DND-41 (cell line): ENCODE measurements around the gene LCN9.
"Not testable (repeated sequence)": the region's sequence is repeated elsewhere in the genome, so short reads cannot be mapped to it uniquely, and the experiment has no call there.

Source experiments
- ATAC-seq: fragments of 200-7000 bp; cut with Tn5 transposase; 3 replicates; pipeline ENCODE4 v1.9.1; 2021; ENCODE audit warnings: low read depth; ENCODE audit not compliant: insufficient read depth
- DNase-seq: peaks from one replicate; pipeline ENCODE4 v3.0.0-alpha.2; 2020
- H2AFZ ChIP-seq: 2 replicates; pipeline ENCODE4 v1.6.0; 2012; ENCODE audit warnings: low read depth, low read length
- H3K27ac ChIP-seq: 2 replicates; pipeline ENCODE4 v1.5.1; 2012; ENCODE audit warnings: low read length, inconsistent platforms
- H3K27me3 ChIP-seq: fragments of 200-600 bp; sonication (generic); 2 replicates; pipeline ENCODE4 v1.6.0; 2012; ENCODE audit warnings: low read length, mild to moderate bottlenecking, inconsistent platforms; ENCODE audit not compliant: insufficient read depth, poor library complexity
- H3K36me3 ChIP-seq: 2 replicates; pipeline ENCODE4 v1.5.1; 2012; ENCODE audit warnings: low read length, inconsistent platforms; ENCODE audit not compliant: insufficient read depth
- H3K4me1 ChIP-seq: 2 replicates; pipeline ENCODE4 v1.5.1; 2012; ENCODE audit warnings: mild to moderate bottlenecking, low read length; ENCODE audit not compliant: insufficient read depth
- H3K4me2 ChIP-seq: 2 replicates; pipeline ENCODE4 v1.6.0; 2012; ENCODE audit warnings: mild to moderate bottlenecking, moderate library complexity, low read length, inconsistent platforms; ENCODE audit not compliant: insufficient read depth
- H3K4me3 ChIP-seq, 2 experiments: fragments of 200-600 bp in 1 of 2; shearing (Covaris generic) in 1 of 2; 2 replicates each; pipeline ENCODE4 v1.5.1; 2012 to 2016; ENCODE audit warnings: inconsistent platforms in 2 of 2, low read length in 2 of 2, mild to moderate bottlenecking in 2 of 2, low read depth in 1 of 2, moderate library complexity in 1 of 2
- H3K79me2 ChIP-seq: 2 replicates; pipeline ENCODE4 v1.6.0; 2012; ENCODE audit warnings: low read length, inconsistent platforms; ENCODE audit not compliant: insufficient read depth
- H3K9ac ChIP-seq: 2 replicates; pipeline ENCODE4 v1.6.0; 2012; ENCODE audit warnings: low read depth, mild to moderate bottlenecking, inconsistent platforms, low read length, moderate library complexity
- H3K9me3 ChIP-seq: 2 replicates; pipeline ENCODE4 v1.5.1; 2012; ENCODE audit warnings: low read length, moderate library complexity, mild to moderate bottlenecking, inconsistent platforms; ENCODE audit not compliant: insufficient read depth, severe bottlenecking
- H4K20me1 ChIP-seq: 2 replicates; pipeline ENCODE4 v1.6.0; 2012; ENCODE audit warnings: low read length; ENCODE audit not compliant: insufficient read depth
- CTCF ChIP-seq: IDR thresholded peaks from 2 replicates; pipeline ENCODE4 v1.5.1; 2012; ENCODE audit warnings: borderline replicate concordance, low read length, moderate library complexity, mild to moderate bottlenecking; ENCODE audit not compliant: poor library complexity, severe bottlenecking; ENCODE audit errors: extremely low read depth
- EZH2 ChIP-seq: IDR thresholded peaks from 3 replicates; pipeline ENCODE4 v1.6.1; 2012; ENCODE audit warnings: borderline replicate concordance, low read depth, mild to moderate bottlenecking, moderate library complexity, low read length, inconsistent platforms; ENCODE audit not compliant: severe bottlenecking

The LCN9 gene

GRCh38 chr9:135666534-135667462 is 3.7 kb downstream of the LCN9 start:
- no peak for TF ChIP-seq EZH2
- TF ChIP-seq CTCF: no peak
- no peaks in the 10 kb centered on the region for H3K27me3 ChIP-seq

DNA sequence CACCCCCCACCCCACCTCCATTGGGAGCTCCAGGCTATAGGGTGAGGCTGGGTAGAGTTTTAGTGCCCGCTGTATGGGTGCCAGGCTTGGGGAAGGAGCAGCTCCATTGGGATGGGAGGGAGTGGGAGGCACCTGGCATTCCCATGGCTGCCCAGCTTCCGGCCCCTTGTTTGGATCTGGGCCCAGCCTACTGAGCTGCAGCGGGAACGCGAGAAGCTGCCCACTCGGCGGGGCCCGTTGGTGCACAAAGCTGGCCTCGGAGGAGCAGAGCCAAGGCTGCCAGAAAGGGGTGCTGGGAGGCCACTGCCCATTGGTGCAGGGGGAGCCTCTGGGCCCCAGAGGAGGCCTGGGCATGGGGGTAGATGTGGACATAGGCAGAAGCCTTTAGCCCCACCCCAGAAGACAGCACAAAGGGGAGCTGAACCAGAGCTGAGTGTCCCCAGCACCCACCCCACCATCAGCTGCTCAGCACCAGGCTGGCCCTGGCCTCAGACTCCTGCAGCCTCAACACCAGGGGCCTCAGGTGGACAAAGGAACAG is 4.4 kb downstream of the LCN9 start:
- TF ChIP-seq EZH2 (no peak), CTCF (no peak)
- DNase-seq (no peak), ATAC-seq (no peak)
- no peak overlapping the region for H3K9ac ChIP-seq
- H3K27me3 ChIP-seq: no peaks in the 10 kb centered on the region
- H3K4me3 ChIP-seq: no peak overlapping the region
- H3K9me3 ChIP-seq: no peaks in the 10 kb centered on the region
- no peak overlapping the region for H3K4me2 ChIP-seq
- no peaks in the 10 kb centered on the region for H3K79me2 ChIP-seq
- no peaks in the 10 kb centered on the region for H4K20me1 ChIP-seq
- H2AFZ ChIP-seq: no peak overlapping the region
- no peaks in the 10 kb centered on the region for H3K36me3 ChIP-seq
- no peak overlapping the region for H3K27ac ChIP-seq
- no peaks in the 10 kb centered on the region for H3K4me1 ChIP-seq

More at GRCh38 chr9:135666534-135667462, 3.7 kb downstream of the LCN9 start:
- Histone ChIP-seq H3K4me1 (no peaks in the 10 kb centered on the region), H3K79me2 (no peaks in the 10 kb centered on the region), H3K4me2 (no peak overlapping the region), H2AFZ (no peak overlapping the region), H3K9ac (no peak overlapping the region), H4K20me1 (no peaks in the 10 kb centered on the region), H3K27ac (no peak overlapping the region), H3K36me3 (no peaks in the 10 kb centered on the region), H3K4me3 (no peak overlapping the region), H3K9me3 (no peaks in the 10 kb centered on the region)
- ATAC-seq: no peak
- DNase-seq: no peak

DNA sequence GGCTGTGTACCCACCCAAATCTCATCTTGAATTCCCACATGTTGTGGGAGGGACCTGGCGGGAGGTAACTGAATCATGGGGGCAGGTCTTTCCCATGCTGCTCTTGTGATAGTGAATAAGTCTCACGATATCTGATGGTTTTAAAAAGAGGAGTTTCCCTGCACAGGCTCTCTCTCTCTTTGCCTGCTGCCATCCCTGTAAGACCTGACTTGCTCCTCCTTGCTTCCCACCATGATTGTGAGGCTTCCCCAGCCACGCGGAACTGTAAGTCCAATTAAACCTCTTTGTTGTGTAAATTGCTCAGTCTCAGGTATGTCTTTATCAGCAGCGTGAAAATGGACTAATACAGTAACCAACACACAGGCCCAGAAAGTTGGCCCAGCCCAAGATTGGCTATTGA is 5.9 kb downstream of the LCN9 start:
- H3K4me2 ChIP-seq, H3K36me3 ChIP-seq, H3K4me1 ChIP-seq, ATAC-seq, H3K79me2 ChIP-seq, DNase-seq, H3K9ac ChIP-seq, H3K4me3 ChIP-seq, H3K27ac ChIP-seq, H4K20me1 ChIP-seq, H3K27me3 ChIP-seq, H3K9me3 ChIP-seq, H2AFZ ChIP-seq: not testable (repeated sequence)

DNA sequence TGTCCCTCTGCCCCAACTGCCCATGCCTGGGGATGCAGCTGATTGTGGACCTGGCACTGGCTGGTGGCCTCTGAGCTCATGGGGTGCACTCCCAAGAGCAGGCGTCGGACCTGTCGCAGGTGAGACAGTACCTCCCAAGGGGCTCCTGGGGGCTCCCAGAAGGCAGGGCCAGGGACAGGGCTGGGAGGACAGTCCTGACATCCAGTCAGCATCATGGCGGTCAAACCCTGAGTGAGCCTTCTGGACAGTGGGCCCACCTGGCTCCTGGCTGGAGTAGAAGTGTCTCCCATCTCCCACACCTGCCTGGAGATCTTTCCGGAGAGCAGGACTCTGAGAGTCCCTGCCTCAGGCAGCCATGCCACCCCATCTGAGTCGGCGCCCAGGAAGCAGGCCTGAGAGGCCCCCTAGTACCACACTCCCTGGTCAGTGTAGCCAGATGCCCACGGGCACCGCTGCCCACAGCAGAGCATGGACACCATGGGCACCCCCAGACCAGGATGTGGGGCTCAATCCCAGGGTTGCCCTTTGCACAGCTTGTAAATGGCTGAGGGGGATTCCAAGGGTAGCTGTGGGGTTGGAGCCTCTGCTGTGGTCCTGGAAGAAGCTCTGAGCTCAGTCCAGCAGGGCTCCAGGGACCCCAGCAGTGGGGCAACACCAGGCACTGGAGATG is 6.6 kb downstream of the LCN9 start:
- ATAC-seq: no peak
- no peaks in the 10 kb centered on the region for H3K9me3 ChIP-seq
- no peaks in the 10 kb centered on the region for H3K4me1 ChIP-seq
- no peak for TF ChIP-seq CTCF
- no peak overlapping the region for H3K27ac ChIP-seq
- no peak overlapping the region for H2AFZ ChIP-seq
- no peak overlapping the region for H3K4me3 ChIP-seq
- no peaks in the 10 kb centered on the region for H3K79me2 ChIP-seq
- DNase-seq: no peak
- no peaks in the 10 kb centered on the region for H3K27me3 ChIP-seq
- H4K20me1 ChIP-seq: no peaks in the 10 kb centered on the region
- no peaks in the 10 kb centered on the region for H3K36me3 ChIP-seq
- no peak overlapping the region for H3K4me2 ChIP-seq
- no peak overlapping the region for H3K9ac ChIP-seq
